Left colon (tissue), 2 donors: ENCODE results near the gene IP6K3. TPM values are rescaled to one million over a fixed set of nuclear protein-coding genes. Genes with fewer than 3 reads are reported as not detected.

Source experiments
- ATAC-seq: fragments of 200-7000 bp; cut with Tn5 transposase; one replicate; pipeline ENCODE4 v1.9.1; 2020; ENCODE audit warnings: mild to moderate bottlenecking, moderate library complexity
- DNase-seq, 2 donors: peaks; one replicate each; pipeline ENCODE4 v3.0.0-alpha.2; 2020
- intact Hi-C, 2 donors: fragments of 100-400 bp; cut with DNase I in 1 of 2; cut with micrococcal nuclease in 1 of 2; formaldehyde crosslinking; loops; one replicate each; pipeline versions ENCODE4 v1.11.2 to v1.14.0; 2022; cut with DNase I, micrococcal nuclease
- total RNA-seq, 2 donors: library from RNA; stranded (reverse); fragmentation: NEBNext Ultra II Directional; extraction: Animal tissue kit (Norgen Biotek cat#: 25700); gene quantifications; one replicate each; pipeline ENCODE4 v1.2.1, GENCODE V29; 2021
- donor health status: DM: no; HTN: no; CAD: no.
- donor health status: DM: yes; HTN: yes; CAD: no.

The IP6K3 gene
- total RNA-seq, 2 donors from 2014 or later, result 0.45 to 2.4 TPM

GRCh38 chr6:33779290-33779689, 32.6 kb upstream of the IP6K3 start:
- ATAC-seq, result no peak
- DNase-seq, result no peak
- intact Hi-C loops, result loop anchor here in 1 of 2 donors (10.0 kb wide), 1 partner anchor 376 kb away; no protein-coding TSS in a partner anchor

- intact Hi-C loops, result loop anchor here in 1 of 2 donors (10.0 kb wide), 1 partner anchor 376 kb away; no protein-coding TSS in a partner anchor
- ATAC-seq (no peak), DNase-seq (no peak)
Measured at GRCh38 chr6:33778444-33779121, 31.9 kb upstream of the IP6K3 start.

GRCh38 chr6:33777398-33778388, 31.0 kb upstream of the IP6K3 start:
- DNase-seq, result no peak
- intact Hi-C loops, result loop anchor here in 1 of 2 donors (10.0 kb wide), 1 partner anchor 377 kb away; no protein-coding TSS in a partner anchor
- ATAC-seq, result no peak

GRCh38 chr6:33776764-33777163, 30.1 kb upstream of the IP6K3 start:
- intact Hi-C loops, result loop anchor here in 1 of 2 donors (10.0 kb wide), 1 partner anchor 378 kb away; no protein-coding TSS in a partner anchor

GRCh38 chr6:33776186-33776585, 29.5 kb upstream of the IP6K3 start:
- DNase-seq (no peak), ATAC-seq (no peak)
- intact Hi-C loops, result loop anchor here in 1 of 2 donors (10.0 kb wide), 1 partner anchor 379 kb away; no protein-coding TSS in a partner anchor

More at GRCh38 chr6:33776764-33777163, 30.1 kb upstream of the IP6K3 start:
- no peak for ATAC-seq
- DNase-seq, result no peak

GRCh38 chr6:33774774-33775173, 28.1 kb upstream of the IP6K3 start:
- intact Hi-C loops, result loop anchor here in 1 of 2 donors (5.0 to 10.0 kb wide), 2 partner anchors 253 to 380 kb away; no protein-coding TSS in a partner anchor
- DNase-seq (no peak), ATAC-seq (no peak)

- intact Hi-C loops, result loop anchor here in 1 of 2 donors (5.0 to 10.0 kb wide), 2 partner anchors 254 to 382 kb away; no protein-coding TSS in a partner anchor
- ATAC-seq (no peak), DNase-seq (no peak)
Measured at GRCh38 chr6:33772902-33773472, 26.3 kb upstream of the IP6K3 start.

- ATAC-seq (peak; percentile 7), DNase-seq (no peak)
- intact Hi-C loops, result loop anchor here in 1 of 2 donors (5.0 to 10.0 kb wide), 2 partner anchors 255 to 383 kb away; no protein-coding TSS in a partner anchor
Measured at GRCh38 chr6:33772082-33772830, 25.6 kb upstream of the IP6K3 start.

GRCh38 chr6:33771146-33772081, 24.7 kb upstream of the IP6K3 start:
- DNase-seq (peak; percentile 52 to 74), ATAC-seq (peak; percentile 77)
- intact Hi-C loops, result loop anchor here in 1 of 2 donors (5.0 to 10.0 kb wide), 2 partner anchors 256 to 383 kb away; no protein-coding TSS in a partner anchor

GRCh38 chr6:33770833-33771145, 24.1 kb upstream of the IP6K3 start:
- ATAC-seq, result no peak
- no peak for DNase-seq
- intact Hi-C loops, result loop anchor here in 1 of 2 donors (5.0 to 10.0 kb wide), 2 partner anchors 257 to 384 kb away; no protein-coding TSS in a partner anchor

GRCh38 chr6:33770124-33770832, 23.6 kb upstream of the IP6K3 start:
- ATAC-seq, result no peak

GRCh38 chr6:33769248-33769821, 22.6 kb upstream of the IP6K3 start:
- DNase-seq (no peak), ATAC-seq (no peak)
- intact Hi-C loops, result loop anchor here in 1 of 2 donors (10.0 kb wide), 1 partner anchor 185 kb away; the partner anchor contains the start of gene BAK1

More at GRCh38 chr6:33770124-33770832, 23.6 kb upstream of the IP6K3 start:
- DNase-seq, result no peak
- intact Hi-C loops, result loop anchor here in 1 of 2 donors (5.0 to 10.0 kb wide), 2 partner anchors 257 to 385 kb away; no protein-coding TSS in a partner anchor

- intact Hi-C loops, result loop anchor here in 1 of 2 donors (10.0 kb wide), 1 partner anchor 184 kb away; the partner anchor contains the start of gene BAK1
- ATAC-seq (peak; percentile 75), DNase-seq (peak; percentile 71 to 88)
Measured at GRCh38 chr6:33768644-33769120, 22.0 kb upstream of the IP6K3 start.

GRCh38 chr6:33766921-33767907, 20.5 kb upstream of the IP6K3 start:
- intact Hi-C loops, result loop anchor here in 1 of 2 donors (10.0 kb wide), 1 partner anchor 182 kb away; the partner anchor contains the start of gene BAK1
- DNase-seq (no peak), ATAC-seq (no peak)
